ENCODE data around the gene CHN2.

- TF ChIP-seq REST (IDR thresholded peaks at IDR 0.05; ENCODE audit: low read depth), result no peak
- no peak for TF ChIP-seq POLR2AphosphoS5 (IDR thresholded peaks at IDR 0.05; ENCODE audit: low read depth, low read length)
- TF ChIP-seq MAX (IDR thresholded peaks at IDR 0.05), result no peak
- no peak for TF ChIP-seq CTCF (IDR thresholded peaks at IDR 0.05 in 2 of 3, conservative IDR thresholded peaks at IDR 0.05 in 1 of 3; ENCODE audit: borderline replicate concordance in 1 of 3, insufficient read depth in 1 of 3, low read depth in 2 of 3, low read length in 2 of 3)
- TF ChIP-seq FOSL1 (IDR thresholded peaks at IDR 0.05; ENCODE audit: low read depth), result no peak
- TF ChIP-seq EZH2phosphoT487 (IDR thresholded peaks at IDR 0.05; ENCODE audit: borderline replicate concordance), result no peak
Measured at GRCh38 chr7:29424295-29424983, 229.9 kb downstream of the CHN2 start.

Data from HCT116 (cell line).